ENCODE results near the gene RPL35. TPM values are rescaled to one million over a fixed set of nuclear protein-coding genes. Genes with fewer than 3 reads are reported as not detected.
"Not testable (repeated sequence)": the region's sequence is repeated elsewhere in the genome, so short reads cannot be mapped to it uniquely, and the experiment has no call there.

Gene RPL35
- total RNA-seq, 1 donor, result 1,727 TPM

DNA sequence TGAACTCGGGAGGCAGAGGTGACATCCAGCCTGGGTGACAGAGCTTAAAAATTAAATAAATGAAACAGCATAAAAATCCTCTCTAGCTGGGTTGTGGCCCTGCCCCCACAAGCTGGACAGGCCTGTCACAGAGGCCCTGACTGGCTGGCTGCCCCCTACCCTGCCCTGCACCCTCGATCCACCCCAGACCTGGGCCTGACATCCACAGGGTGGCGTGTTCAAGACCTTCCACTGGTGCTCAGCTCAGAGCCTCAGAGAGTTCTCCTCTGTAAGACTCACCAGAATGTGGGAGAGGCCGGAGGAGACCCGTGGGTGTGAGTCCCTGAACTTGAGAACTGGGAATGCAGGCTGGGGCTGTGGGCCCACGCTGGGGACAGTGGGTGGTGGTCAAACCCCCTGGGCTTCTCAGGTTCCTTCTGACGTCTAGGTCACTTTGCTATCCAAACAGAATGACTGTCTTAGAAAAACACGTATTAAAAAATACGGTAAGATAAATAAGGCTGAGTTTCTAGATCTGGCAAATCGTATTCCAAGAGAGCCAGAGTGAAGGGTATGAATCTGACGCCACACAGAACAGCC lies 18.2 kb downstream of the RPL35 start:
- TF ChIP-seq, protein P1, sequence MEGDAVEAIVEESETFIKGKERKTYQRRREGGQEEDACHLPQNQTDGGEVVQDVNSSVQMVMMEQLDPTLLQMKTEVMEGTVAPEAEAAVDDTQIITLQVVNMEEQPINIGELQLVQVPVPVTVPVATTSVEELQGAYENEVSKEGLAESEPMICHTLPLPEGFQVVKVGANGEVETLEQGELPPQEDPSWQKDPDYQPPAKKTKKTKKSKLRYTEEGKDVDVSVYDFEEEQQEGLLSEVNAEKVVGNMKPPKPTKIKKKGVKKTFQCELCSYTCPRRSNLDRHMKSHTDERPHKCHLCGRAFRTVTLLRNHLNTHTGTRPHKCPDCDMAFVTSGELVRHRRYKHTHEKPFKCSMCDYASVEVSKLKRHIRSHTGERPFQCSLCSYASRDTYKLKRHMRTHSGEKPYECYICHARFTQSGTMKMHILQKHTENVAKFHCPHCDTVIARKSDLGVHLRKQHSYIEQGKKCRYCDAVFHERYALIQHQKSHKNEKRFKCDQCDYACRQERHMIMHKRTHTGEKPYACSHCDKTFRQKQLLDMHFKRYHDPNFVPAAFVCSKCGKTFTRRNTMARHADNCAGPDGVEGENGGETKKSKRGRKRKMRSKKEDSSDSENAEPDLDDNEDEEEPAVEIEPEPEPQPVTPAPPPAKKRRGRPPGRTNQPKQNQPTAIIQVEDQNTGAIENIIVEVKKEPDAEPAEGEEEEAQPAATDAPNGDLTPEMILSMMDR (IDR thresholded peaks at IDR 0.05; ENCODE audit: insufficient read depth, low read depth, low read length), result no peak
- no peak overlapping the region for H3K4me3 ChIP-seq (ENCODE audit: low read depth, low read length)
- DNase-seq (ENCODE audit: low read depth), result no peak

DNA sequence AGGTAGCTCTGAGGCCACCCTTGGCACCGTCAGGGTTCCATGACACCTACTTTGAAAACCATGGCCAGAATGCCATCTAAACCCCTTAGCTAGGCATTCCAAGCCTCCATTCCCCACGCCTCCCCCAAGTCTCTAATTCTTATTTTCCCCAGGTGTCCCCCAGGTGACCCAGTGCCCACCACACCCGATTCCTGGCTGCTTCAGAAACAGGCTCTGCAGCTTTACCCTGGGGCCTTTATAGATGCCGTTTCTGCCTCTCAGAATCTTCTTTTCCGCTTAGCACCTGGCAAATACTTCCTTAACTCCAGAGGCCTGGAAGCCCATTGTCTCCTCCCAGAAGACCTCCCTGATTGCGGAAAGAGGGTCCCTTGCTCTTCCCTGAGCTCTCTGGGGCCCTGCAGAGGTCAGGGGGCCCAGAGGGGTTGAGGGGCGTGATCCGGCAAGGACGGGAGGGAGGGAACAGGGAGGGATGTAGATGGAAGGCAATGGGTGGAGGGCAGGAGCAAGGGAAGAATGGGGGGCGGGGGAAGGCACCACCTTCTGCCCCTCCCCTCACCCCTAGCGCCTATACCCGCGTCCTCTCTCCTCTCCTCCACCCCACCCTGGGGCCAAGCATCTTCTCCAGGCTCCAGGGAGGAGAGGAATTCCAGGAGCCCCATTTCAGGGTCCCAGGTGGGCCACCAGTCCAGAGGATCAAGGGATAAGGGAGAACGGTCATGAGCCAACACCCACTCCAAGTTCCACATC lies 20.5 kb downstream of the RPL35 start:
- H3K4me3 ChIP-seq (ENCODE audit: low read depth, low read length), result no peak overlapping the region
- no peak for DNase-seq (ENCODE audit: low read depth)
- TF ChIP-seq, protein P1 (IDR thresholded peaks at IDR 0.05; ENCODE audit: insufficient read depth, low read depth, low read length), result no peak

DNA sequence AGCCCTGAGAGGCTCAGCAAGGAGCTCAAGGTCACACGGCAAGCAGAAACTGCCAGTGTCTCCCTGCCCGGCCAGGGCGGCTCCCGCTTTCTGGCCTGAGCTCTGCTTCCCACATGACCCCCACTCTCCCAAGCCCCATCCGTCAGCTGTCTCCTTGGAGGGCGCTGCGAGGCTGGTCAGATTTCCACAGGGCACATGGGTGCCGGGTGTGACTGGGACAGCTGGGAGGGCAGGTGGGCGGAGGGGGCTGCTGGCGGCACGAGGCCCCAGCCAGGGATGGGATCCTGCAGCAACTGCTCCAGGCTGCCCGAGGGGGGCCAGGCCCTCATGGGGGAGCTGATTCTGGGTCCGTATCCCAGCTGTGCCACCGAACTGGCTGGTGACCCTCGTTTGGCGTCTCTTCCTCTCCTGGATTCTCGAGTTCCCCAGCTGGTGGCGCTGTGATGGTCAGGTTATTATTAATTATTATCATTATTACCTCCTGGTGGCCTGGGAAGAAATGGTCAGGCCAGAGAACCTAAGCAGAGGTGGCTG lies 21.4 kb downstream of the RPL35 start:
- DNase-seq (ENCODE audit: low read depth), result no peak
- TF ChIP-seq, protein P1 (IDR thresholded peaks at IDR 0.05; ENCODE audit: insufficient read depth, low read depth, low read length), result peak; percentile 31
- H3K4me3 ChIP-seq (ENCODE audit: low read depth, low read length), result no peak overlapping the region

DNA sequence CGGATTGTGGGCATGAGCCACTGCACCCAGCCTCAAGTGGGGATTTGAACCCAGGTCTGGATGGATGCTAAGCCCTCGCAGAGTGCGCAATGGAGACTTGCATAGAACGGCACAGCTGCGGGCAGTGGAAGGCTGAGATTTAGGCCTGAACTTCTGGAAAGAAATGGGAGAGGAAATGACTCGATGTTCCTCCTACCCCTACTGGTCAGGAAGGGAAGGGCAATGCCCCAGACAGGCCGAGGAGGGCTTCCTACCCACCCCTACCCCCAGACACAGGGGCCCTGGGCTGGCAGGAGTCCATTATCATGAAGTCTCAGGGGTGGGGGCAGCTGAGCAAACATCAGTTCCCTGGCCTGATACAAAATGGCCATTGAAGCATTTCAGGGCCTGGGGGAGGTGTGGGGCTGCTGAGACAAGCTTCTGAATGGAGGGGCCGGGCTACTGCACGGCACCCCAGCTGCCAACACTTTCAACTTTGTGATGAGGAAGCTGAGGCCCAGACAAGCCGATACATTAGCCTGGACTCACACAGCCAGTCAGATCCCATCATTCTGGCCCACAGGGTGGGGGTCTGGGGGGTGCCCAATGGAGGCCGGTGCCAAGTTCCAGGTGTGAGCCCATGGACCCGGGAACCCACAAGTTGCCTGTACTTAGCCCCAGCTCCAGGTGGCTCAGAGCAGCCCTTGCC lies 22.0 kb downstream of the RPL35 start:
- DNase-seq (ENCODE audit: low read depth), result no peak
- TF ChIP-seq, protein P1 (IDR thresholded peaks at IDR 0.05; ENCODE audit: insufficient read depth, low read depth, low read length), result peak; percentile 68
- H3K4me3 ChIP-seq (ENCODE audit: low read depth, low read length), result no peak overlapping the region

DNA sequence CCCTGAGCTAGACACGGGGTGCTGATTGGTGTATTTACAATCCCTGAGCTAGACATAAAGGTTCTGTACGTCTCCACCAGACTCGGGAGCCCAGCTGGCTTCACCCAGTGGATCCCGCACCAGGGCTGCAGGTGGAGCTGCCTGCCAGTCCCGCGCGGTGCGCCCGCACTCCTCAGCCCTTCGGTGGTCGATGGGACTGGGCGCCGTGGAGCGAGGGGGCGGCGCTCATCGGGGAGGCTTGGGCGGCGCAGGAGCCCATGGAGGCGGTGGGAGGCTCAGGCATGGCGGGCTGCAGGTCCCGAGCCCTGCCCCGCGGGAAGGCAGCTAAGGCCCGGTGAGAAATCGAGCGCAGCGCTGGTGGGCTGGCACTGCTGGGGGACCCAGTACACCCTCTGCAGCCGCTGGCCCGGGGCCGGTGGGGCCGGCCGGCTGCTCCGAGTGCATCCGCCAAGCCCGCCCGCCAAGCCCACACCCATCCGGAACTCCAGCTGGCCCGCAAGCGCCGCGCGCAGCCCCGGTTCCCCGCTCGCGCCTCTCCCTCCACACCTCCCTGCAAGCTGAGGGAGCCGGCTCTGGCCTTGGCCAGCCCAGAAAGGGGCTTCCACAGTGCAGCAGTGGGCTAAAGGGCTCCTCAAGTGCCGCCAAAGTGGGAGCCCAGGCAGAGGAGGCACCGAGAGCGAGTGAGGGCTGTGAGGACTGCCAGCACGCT lies 23.0 kb downstream of the RPL35 start:
- DNase-seq (ENCODE audit: low read depth); H3K4me3 ChIP-seq (ENCODE audit: low read depth, low read length): not testable (repeated sequence)

GRCh38 chr9:124838132-124838531 lies 23.6 kb downstream of the RPL35 start:
- DNase-seq (ENCODE audit: low read depth); H3K4me3 ChIP-seq (ENCODE audit: low read depth, low read length): not testable (repeated sequence)

DNA sequence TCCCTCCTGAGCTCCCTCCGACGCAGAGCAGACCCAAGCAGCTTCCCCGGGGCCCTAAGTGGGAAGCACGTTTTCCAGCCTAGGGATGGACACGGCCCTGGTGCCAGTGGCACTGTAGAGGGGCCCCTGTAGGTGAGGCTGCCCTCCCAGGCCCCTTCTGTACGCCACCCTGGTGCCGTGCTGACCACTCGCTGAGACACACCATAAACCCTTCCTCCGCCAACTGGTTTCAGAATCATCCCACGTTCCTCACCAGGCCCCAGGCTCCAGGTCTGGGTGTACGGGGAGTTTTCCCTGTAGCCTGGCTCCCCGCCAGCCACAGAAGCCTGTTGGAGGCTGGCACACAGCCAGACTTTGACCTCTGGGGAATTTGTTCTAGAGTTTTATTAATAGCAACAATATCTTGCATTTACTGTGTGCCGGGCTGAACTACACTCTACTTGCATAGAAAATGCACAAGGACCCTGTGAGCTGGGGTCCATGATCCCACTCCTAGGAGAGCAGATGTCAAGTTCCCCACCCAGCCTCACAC lies 26.7 kb downstream of the RPL35 start:
- DNase-seq (ENCODE audit: low read depth), result peak; percentile 88
- H3K4me3 ChIP-seq (ENCODE audit: low read depth, low read length), result no peak overlapping the region
- TF ChIP-seq, protein P1 (IDR thresholded peaks at IDR 0.05; ENCODE audit: insufficient read depth, low read depth, low read length), result no peak
